GM12878 (cell line): ENCODE measurements around the gene DFFA. TPM values are rescaled to one million over a fixed set of nuclear protein-coding genes. Genes with fewer than 3 reads are reported as not detected.

ENCODE experiments used
- ATAC-seq: fragments of 200-7000 bp; cut with Tn5 transposase; 3 replicates; pipeline ENCODE4 v1.9.1; 2020; ENCODE audit warnings: mild to moderate bottlenecking, moderate library complexity
- BruUV-seq: library from RNA; stranded (reverse); fragments of 400-500 nt; replicated peaks from 2 replicates; lab custom pipeline; 2021; lab: Mats Ljungman, UMichigan
- CTCF ChIA-PET: fragments of 300-600 bp; sonication (Branson Sonifier 250); formaldehyde crosslinking; extraction: SDS; loops from one replicate; lab custom pipeline; 2021; ENCODE audit warnings: inconsistent platforms; lab: Yijun Ruan, JAX
- POLR2A ChIA-PET: fragments of 350-600 bp; formaldehyde crosslinking; extraction: SDS; loops from one replicate; lab custom pipeline; 2021; ENCODE audit warnings: inconsistent platforms; lab: Charles Lee
- RAD21 ChIA-PET: fragments of 300-600 bp; sonication (Branson Sonifier 250); formaldehyde crosslinking; loops from one replicate; lab custom pipeline; 2023; ENCODE audit warnings: antibody characterized with exemption; ENCODE audit not compliant: unreplicated experiment; lab: Charles Lee
- SMC1A ChIA-PET: fragments of 300-600 bp; sonication (Branson Sonifier 250); formaldehyde crosslinking; loops from one replicate; lab custom pipeline; 2023; ENCODE audit not compliant: unreplicated experiment, uncharacterized antibody; lab: Charles Lee
- DNase-seq: peaks from one replicate; pipeline ENCODE4 v3.0.0-alpha.2; 2011; ENCODE audit warnings: low read depth, low spot score
- FAIRE-seq: peaks from 3 replicates; lab custom pipeline; 2011; peaks lifted over from hg19 to GRCh38; lab: Jason Lieb, UNC
- H2AFZ ChIP-seq: 2 replicates; pipeline ENCODE4 v1.6.0; 2011; ENCODE audit warnings: low read depth, low read length, control low read depth; ENCODE audit not compliant: control insufficient read depth
- H3K27ac ChIP-seq: 2 replicates; pipeline ENCODE4 v1.5.1; 2011; ENCODE audit warnings: control low read depth; ENCODE audit not compliant: control insufficient read depth, insufficient read depth
- H3K27me3 ChIP-seq, 2 experiments: replicated peaks in 1 of 2; 2 replicates each; pipeline versions ENCODE4 v1.6.0 to v1.6.1; 2011; ENCODE audit warnings: low read length in 1 of 2; ENCODE audit not compliant: control insufficient read depth in 2 of 2, insufficient read depth in 2 of 2
- H3K36me3 ChIP-seq, 2 experiments: 2 replicates each; pipeline ENCODE4 v1.5.1; 2011; ENCODE audit warnings: low read length in 1 of 2; ENCODE audit not compliant: control insufficient read depth in 2 of 2, insufficient read depth in 2 of 2
- H3K4me1 ChIP-seq: 2 replicates; pipeline ENCODE4 v1.6.1; 2011; ENCODE audit warnings: mild to moderate bottlenecking, low read length, moderate library complexity, mixed read lengths; ENCODE audit not compliant: control insufficient read depth, insufficient read depth
- H3K4me2 ChIP-seq: 2 replicates; pipeline ENCODE4 v1.6.0; 2011; ENCODE audit warnings: control low read depth; ENCODE audit not compliant: control insufficient read depth, insufficient read depth
- H3K4me3 ChIP-seq: fragments of 200-600 bp; sonication (generic); 2 replicates; pipeline ENCODE4 v1.5.1; 2016
- H3K79me2 ChIP-seq: 2 replicates; pipeline ENCODE4 v1.6.0; 2011; ENCODE audit warnings: low read length; ENCODE audit not compliant: control insufficient read depth, insufficient read depth
- H3K9ac ChIP-seq: 2 replicates; pipeline ENCODE4 v1.8.0; 2011; ENCODE audit warnings: low read length, control low read depth, mixed read lengths; ENCODE audit not compliant: control insufficient read depth, insufficient read depth
- H3K9me3 ChIP-seq: replicated peaks from 3 replicates; pipeline ENCODE4 v1.5.1; 2011; ENCODE audit warnings: mild to moderate bottlenecking, low read length; ENCODE audit not compliant: control insufficient read depth, insufficient read depth
- H4K20me1 ChIP-seq: 2 replicates; pipeline ENCODE4 v1.6.0; 2011; ENCODE audit not compliant: control insufficient read depth, insufficient read depth
- BCLAF1 ChIP-seq: fragments of 450-650 bp; IDR thresholded peaks from 2 replicates; pipeline ENCODE4 v1.6.1; 2017; ENCODE audit warnings: antibody characterized with exemption, mild to moderate bottlenecking, moderate library complexity
- CBFB ChIP-seq: IDR thresholded peaks from 2 replicates; pipeline ENCODE4 v1.6.1; 2016; ENCODE audit warnings: antibody characterized with exemption, low read depth
- CHD4 ChIP-seq: fragments of 200-600 bp; sonication (generic); IDR thresholded peaks from 2 replicates; pipeline ENCODE4 v1.6.1; 2016; ENCODE audit warnings: mild to moderate bottlenecking
- HCFC1 ChIP-seq: fragments of 150-350 bp; IDR thresholded peaks from 2 replicates; pipeline ENCODE4 v1.6.1; 2014; ENCODE audit warnings: low read length
- IRF4 ChIP-seq: IDR thresholded peaks from 2 replicates; pipeline ENCODE4 v1.6.1; 2011; ENCODE audit warnings: low read depth, low read length
- KAT2A ChIP-seq: conservative IDR thresholded peaks from 2 replicates; pipeline ENCODE4 v1.6.1; 2011; ENCODE audit warnings: low read depth, low read length; ENCODE audit not compliant: control insufficient read depth
- SREBF2 ChIP-seq: IDR thresholded peaks from 2 replicates; pipeline ENCODE4 v1.6.1; 2012; ENCODE audit warnings: mild to moderate bottlenecking, low read length
- USF2 ChIP-seq: IDR thresholded peaks from 2 replicates; pipeline ENCODE4 v1.6.1; 2011; ENCODE audit warnings: low read depth, low read length, improper control_type of control experiment, borderline replicate concordance
- ZBTB11 ChIP-seq: fragments of 450-650 bp; formaldehyde crosslinking; IDR thresholded peaks from 2 replicates; pipeline ENCODE4 v1.5.0; 2022; ENCODE audit warnings: mild to moderate bottlenecking, missing genetic modification characterization
- ZNF687 ChIP-seq: fragments of 450-650 bp; IDR thresholded peaks from 2 replicates; pipeline ENCODE4 v1.6.1; 2017; ENCODE audit warnings: mild to moderate bottlenecking, moderate library complexity
- WGBS: methylation state at CpG from one replicate; pipeline ENCODE4 v1.1.6; 2016; ENCODE audit warnings: low lambda C conversion rate; ENCODE audit not compliant: insufficient replicate concordance, insufficient coverage; ENCODE audit errors: missing lambda C conversion rate; 5-methylcytosine and 5-hydroxymethylcytosine counted together
- in situ Hi-C: fragments of 300-500 bp; cut with MboI; formaldehyde crosslinking; loops from 9 replicates; pipeline ENCODE4 v1.14.3; 2018; ENCODE audit warnings: mixed read lengths
- intact Hi-C: fragments of 100-400 bp; cut with micrococcal nuclease; formaldehyde crosslinking; loops from one replicate; pipeline ENCODE4 v1.14.2; 2022; ENCODE audit not compliant: unreplicated experiment
- polyA plus RNA-seq, 11 experiments: library from polyadenylated mRNA; depleted of rRNA in 4 of 11; unstranded in 6 of 11; stranded (reverse) in 5 of 11; fragments of >200 nt; fragmentation: Nextera tagmentation in 4 of 11; fragmentation: Illumina TruSeq in 1 of 11; extraction: Ambion mirVana in 4 of 11; extraction: Trizol in 1 of 11; gene quantifications; 1 replicate in 1 of 11; 2 replicates in 10 of 11; pipeline versions ENCODE4 v1.2.1 to v1.2.3, GENCODE V29; 2011 to 2016; ENCODE audit warnings: inconsistent platforms in 2 of 11, missing spikeins in 2 of 11, low read depth in 1 of 11
- total RNA-seq, 4 experiments: library from RNA; depleted of rRNA in 3 of 4; stranded (reverse); fragments of >200 nt in 3 of 4; fragmentation: Illumina TruSeq in 1 of 4; extraction: Trizol in 1 of 4; gene quantifications; 2 replicates each; pipeline versions ENCODE4 v1.2.1 to v1.2.3, GENCODE V29; 2013 to 2021

The DFFA gene
- total and polyA plus RNA-seq, 10 of the 15 experiments (the other 5 are each of a cell fraction or from before 2014, with no cell fraction given) = 37.4 to 83.8 (median 52.4) TPM

GRCh38 chr1:10467078-10467477 is 5.3 kb downstream of the DFFA start:
- no peak for FAIRE-seq
- Histone ChIP-seq H4K20me1 (no peaks in the 10 kb centered on the region; the same call in 1 of the 2 replicates), H3K36me3 (peaks cover 10 to 20% of the 10 kb centered on the region in 2 experiments), H3K27me3 (no peaks in the 10 kb centered on the region), H3K27ac (no peak overlapping the region), H3K4me3 (no peak overlapping the region), H3K4me2 (no peak overlapping the region), H3K9me3 (no peaks in the 10 kb centered on the region), H3K79me2 (peaks cover 12% of the 10 kb centered on the region), H3K9ac (no peak overlapping the region), H2AFZ (no peak overlapping the region), H3K4me1 (peaks cover 7% of the 10 kb centered on the region)
- no TSS peak for BruUV-seq
- intact Hi-C loops = no loop called here
- RAD21 ChIA-PET = no interaction called here
- in situ Hi-C loops = no loop called here
- no peak for ATAC-seq
- TF ChIP-seq HCFC1 (no peak), USF2 (no peak), IRF4 (no peak), ZBTB11 (CRISPR knock-in tag) (no peak), CBFB (no peak), BCLAF1 (no peak), CHD4 (no peak), ZNF687 (no peak), KAT2A (no peak), SREBF2 (no peak)
- SMC1A ChIA-PET = interaction anchor here (0.8 kb wide), 1 partner anchor 18 kb away, joined by 4 read pairs; no protein-coding TSS in a partner anchor
- POLR2A ChIA-PET = no interaction called here
- WGBS = 100% methylated on average over 2 of the region's 2 CpGs
- CTCF ChIA-PET = interaction anchor here (0.6 kb wide), 1 partner anchor 1401 kb away, joined by 3 read pairs; no protein-coding TSS in a partner anchor
- no peak for DNase-seq
